ENCODE data around the gene GSTP1. TPM values are rescaled to one million over a fixed set of nuclear protein-coding genes. Genes with fewer than 3 reads are reported as not detected.
A peak's percentile ranks its signal among the peaks of the same experiment; 100 is the strongest.

The GSTP1 gene
- total and polyA plus RNA-seq, 3 experiments from 2014 or later = 333 to 474 (median 462) TPM

GRCh38 chr11:67609316-67609715 is 25.7 kb downstream of the GSTP1 start:
- H3K4me1 ChIP-seq (ENCODE audit: insufficient read depth, low read length) = peaks cover 33% of the 10 kb centered on the region
- Mint-ChIP-seq H3K27ac (peak overlapping the region in 5 of 8 donors; percentile 36 to 77 (median 61)), H3K36me3 (peaks cover 0 to 46% (median 2%) of the 10 kb centered on the region in 3 donors), H3K9me3 (no peaks in the 10 kb centered on the region), H3K4me3 (peak overlapping the region in 1 of 7 donors; percentile 27), H3K4me1 (peaks cover 22 to 49% (median 29%) of the 10 kb centered on the region in 3 donors), H3K27me3 (no peaks in the 10 kb centered on the region)
- no peaks in the 10 kb centered on the region for H3K27me3 ChIP-seq (ENCODE audit: insufficient read depth, low read length, poor library complexity, severe bottlenecking)
- no peaks in the 10 kb centered on the region for H3K9me3 ChIP-seq (ENCODE audit: low read length)
- H3K36me3 ChIP-seq (ENCODE audit: insufficient read depth, low read length) = peaks cover 18% of the 10 kb centered on the region
- H3K4me3 ChIP-seq (ENCODE audit: low read length) = no peak overlapping the region
- no peak for DNase-seq
- H3K27ac ChIP-seq (ENCODE audit: low read depth, low read length) = no peak overlapping the region
- ChIA-PET CTCF (interaction anchor here (1.7 kb wide), 1 partner anchor 20 kb away, joined by 8 read pairs; the partner anchor contains the start of gene NUDT8), POLR2A (no interaction called here)

- Histone ChIP-seq H3K36me3 (ENCODE audit: insufficient read depth, low read length) (peaks cover 18% of the 10 kb centered on the region), H3K27me3 (ENCODE audit: insufficient read depth, low read length, poor library complexity, severe bottlenecking) (no peaks in the 10 kb centered on the region), H3K9me3 (ENCODE audit: low read length) (no peaks in the 10 kb centered on the region), H3K4me3 (ENCODE audit: low read length) (no peak overlapping the region), H3K27ac (ENCODE audit: low read depth, low read length) (no peak overlapping the region), H3K4me1 (ENCODE audit: insufficient read depth, low read length) (peaks cover 43% of the 10 kb centered on the region)
- ChIA-PET POLR2A (no interaction called here), CTCF (no interaction called here)
- peak overlapping the region in 1 of 7 donors; percentile 27 for H3K4me3 Mint-ChIP-seq
- H3K4me1 Mint-ChIP-seq = peaks cover 27 to 60% (median 35%) of the 10 kb centered on the region in 3 donors
- peak overlapping the region in 4 of 8 donors; percentile 17 to 82 (median 58) for H3K27ac Mint-ChIP-seq
- H3K27me3 Mint-ChIP-seq = no peaks in the 10 kb centered on the region
- DNase-seq = no peak
- H3K36me3 Mint-ChIP-seq = peaks cover 0 to 46% (median 2%) of the 10 kb centered on the region in 3 donors
- no peaks in the 10 kb centered on the region for H3K9me3 Mint-ChIP-seq
These were observed 26.8 kb downstream of the GSTP1 start for GRCh38 chr11:67610302-67610868.

GRCh38 chr11:67611165-67611564 is 27.6 kb downstream of the GSTP1 start:
- H3K27ac ChIP-seq (ENCODE audit: low read depth, low read length) = no peak overlapping the region
- H3K27me3 ChIP-seq (ENCODE audit: insufficient read depth, low read length, poor library complexity, severe bottlenecking) = no peaks in the 10 kb centered on the region
- Mint-ChIP-seq H3K27me3 (no peaks in the 10 kb centered on the region), H3K27ac (no peak overlapping the region), H3K4me1 (peaks cover 24 to 64% (median 30%) of the 10 kb centered on the region in 3 donors), H3K4me3 (no peak overlapping the region), H3K9me3 (no peaks in the 10 kb centered on the region), H3K36me3 (peaks cover 0 to 46% (median 2%) of the 10 kb centered on the region in 3 donors)
- CTCF ChIA-PET = no interaction called here
- H3K36me3 ChIP-seq (ENCODE audit: insufficient read depth, low read length) = peaks cover 18% of the 10 kb centered on the region
- no peak overlapping the region for H3K4me3 ChIP-seq (ENCODE audit: low read length)
- DNase-seq = no peak
- H3K9me3 ChIP-seq (ENCODE audit: low read length) = no peaks in the 10 kb centered on the region
- peaks cover 46% of the 10 kb centered on the region for H3K4me1 ChIP-seq (ENCODE audit: insufficient read depth, low read length)
- POLR2A ChIA-PET = no interaction called here

- CTCF ChIA-PET = interaction anchor here (4.8 kb wide), 1 partner anchor 17 kb away, joined by 61 read pairs; the partner anchor contains the start of gene NUDT8
- POLR2A ChIA-PET = no interaction called here
- no peak for DNase-seq
- Mint-ChIP-seq H3K27ac (peak overlapping the region in 7 of 8 donors; percentile 24 to 99 (median 70)), H3K4me3 (peak overlapping the region in 1 of 7 donors; percentile 27), H3K9me3 (no peaks in the 10 kb centered on the region), H3K4me1 (peaks cover 23 to 61% (median 26%) of the 10 kb centered on the region in 3 donors), H3K27me3 (no peaks in the 10 kb centered on the region), H3K36me3 (peaks cover 0 to 46% (median 2%) of the 10 kb centered on the region in 3 donors)
- Histone ChIP-seq H3K4me3 (ENCODE audit: low read length) (no peak overlapping the region), H3K27me3 (ENCODE audit: insufficient read depth, low read length, poor library complexity, severe bottlenecking) (no peaks in the 10 kb centered on the region), H3K9me3 (ENCODE audit: low read length) (no peaks in the 10 kb centered on the region), H3K4me1 (ENCODE audit: insufficient read depth, low read length) (peaks cover 46% of the 10 kb centered on the region), H3K27ac (ENCODE audit: low read depth, low read length) (no peak overlapping the region), H3K36me3 (ENCODE audit: insufficient read depth, low read length) (peaks cover 18% of the 10 kb centered on the region)
These were observed 28.3 kb downstream of the GSTP1 start for GRCh38 chr11:67611704-67612587.

GRCh38 chr11:67612751-67613150 is 29.1 kb downstream of the GSTP1 start:
- H3K36me3 Mint-ChIP-seq = peaks cover 0 to 46% (median 2%) of the 10 kb centered on the region in 3 donors
- CTCF ChIA-PET = interaction anchor here (4.8 kb wide), 1 partner anchor 16 kb away, joined by 61 read pairs; the partner anchor contains the start of gene NUDT8
- H3K27ac ChIP-seq (ENCODE audit: low read depth, low read length) = peak overlapping the region; percentile 86
- H3K4me1 Mint-ChIP-seq = peaks cover 27 to 56% (median 29%) of the 10 kb centered on the region in 3 donors
- peak overlapping the region in 7 of 8 donors; percentile 24 to 99 (median 98) for H3K27ac Mint-ChIP-seq
- no peaks in the 10 kb centered on the region for H3K9me3 Mint-ChIP-seq
- H3K36me3 ChIP-seq (ENCODE audit: insufficient read depth, low read length) = peaks cover 18% of the 10 kb centered on the region
- H3K9me3 ChIP-seq (ENCODE audit: low read length) = no peaks in the 10 kb centered on the region
- peak overlapping the region in 3 of 7 donors; percentile 25 to 51 (median 45) for H3K4me3 Mint-ChIP-seq
- H3K4me1 ChIP-seq (ENCODE audit: insufficient read depth, low read length) = peaks cover 40% of the 10 kb centered on the region
- POLR2A ChIA-PET = no interaction called here
- DNase-seq = no peak
- H3K4me3 ChIP-seq (ENCODE audit: low read length) = no peak overlapping the region
- H3K27me3 ChIP-seq (ENCODE audit: insufficient read depth, low read length, poor library complexity, severe bottlenecking) = no peaks in the 10 kb centered on the region
- H3K27me3 Mint-ChIP-seq = no peaks in the 10 kb centered on the region

- Histone ChIP-seq H3K4me1 (ENCODE audit: insufficient read depth, low read length) (peaks cover 35% of the 10 kb centered on the region), H3K36me3 (ENCODE audit: insufficient read depth, low read length) (peaks cover 16% of the 10 kb centered on the region), H3K27ac (ENCODE audit: low read depth, low read length) (peak overlapping the region; percentile 86), H3K27me3 (ENCODE audit: insufficient read depth, low read length, poor library complexity, severe bottlenecking) (no peaks in the 10 kb centered on the region), H3K9me3 (ENCODE audit: low read length) (no peaks in the 10 kb centered on the region), H3K4me3 (ENCODE audit: low read length) (peak overlapping the region; percentile 50)
- H3K9me3 Mint-ChIP-seq = no peaks in the 10 kb centered on the region
- peak overlapping the region; percentile 82 to 89 (median 85) for H3K4me3 Mint-ChIP-seq
- H3K36me3 Mint-ChIP-seq = peaks cover 0 to 42% (median 2%) of the 10 kb centered on the region in 3 donors
- peak overlapping the region; percentile 94 to 99 (median 98) for H3K27ac Mint-ChIP-seq
- ChIA-PET CTCF (interaction anchor here (0.7 to 4.8 kb wide), 14 partner anchors 9 to 262 kb away, joined by 3 to 61 read pairs (median 4); partner anchors contain the start of genes NUDT8 and PPP1CA), POLR2A (interaction anchor here (0.5 to 1.2 kb wide), 4 partner anchors 15 to 240 kb away, joined by 3 read pairs; partner anchors contain the start of genes CLCF1 and PPP1CA)
- peaks cover 31 to 49% (median 32%) of the 10 kb centered on the region in 3 donors for H3K4me1 Mint-ChIP-seq
- no peak for DNase-seq
- no peaks in the 10 kb centered on the region for H3K27me3 Mint-ChIP-seq
These were observed 29.8 kb downstream of the GSTP1 start for GRCh38 chr11:67613313-67613959.

- peak overlapping the region; percentile 86 for H3K27ac ChIP-seq (ENCODE audit: low read depth, low read length)
- H3K4me3 ChIP-seq (ENCODE audit: low read length) = peak overlapping the region; percentile 50
- Mint-ChIP-seq H3K27ac (peak overlapping the region; percentile 94 to 99 (median 98)), H3K36me3 (peaks cover 0 to 35% (median 2%) of the 10 kb centered on the region in 3 donors), H3K4me3 (peak overlapping the region; percentile 82 to 89 (median 85)), H3K4me1 (peaks cover 31 to 45% (median 32%) of the 10 kb centered on the region in 3 donors), H3K9me3 (no peaks in the 10 kb centered on the region), H3K27me3 (no peaks in the 10 kb centered on the region)
- H3K36me3 ChIP-seq (ENCODE audit: insufficient read depth, low read length) = peaks cover 9% of the 10 kb centered on the region
- ChIA-PET POLR2A (interaction anchor here (0.7 to 1.2 kb wide), 4 partner anchors 15 to 241 kb away, joined by 3 to 5 read pairs (median 3); partner anchors contain the start of genes CLCF1, NUDT8 and PPP1CA), CTCF (interaction anchor here (0.7 to 4.8 kb wide), 17 partner anchors 10 to 263 kb away, joined by 3 to 61 read pairs (median 3); partner anchors contain the start of genes NUDT8 and PPP1CA)
- H3K4me1 ChIP-seq (ENCODE audit: insufficient read depth, low read length) = peaks cover 33% of the 10 kb centered on the region
- H3K27me3 ChIP-seq (ENCODE audit: insufficient read depth, low read length, poor library complexity, severe bottlenecking) = no peaks in the 10 kb centered on the region
- peak; percentile 80 to 89 (median 85) for DNase-seq
- no peaks in the 10 kb centered on the region for H3K9me3 ChIP-seq (ENCODE audit: low read length)
These were observed 30.5 kb downstream of the GSTP1 start for GRCh38 chr11:67613960-67614715.
